WTC11 (cell line): ENCODE data around the gene SULF2. TPM values are rescaled to one million over a fixed set of nuclear protein-coding genes. Genes with fewer than 3 reads are reported as not detected.

ENCODE experiments used
- ATAC-seq: fragments of 200-7000 bp; cut with Tn5 transposase; 2 replicates; pipeline ENCODE4 v1.10.0; 2021; ENCODE audit warnings: mild to moderate bottlenecking, moderate library complexity
- CTCF ChIA-PET: fragments of 300-600 bp; sonication (Branson Sonifier 250); formaldehyde crosslinking; loops from one replicate; lab custom pipeline; 2021; ENCODE audit warnings: antibody characterized with exemption; lab: Charles Lee
- POLR2A ChIA-PET: fragments of 350-600 bp; sonication (Branson Sonifier 250); formaldehyde crosslinking; loops from one replicate; lab custom pipeline; 2021; ENCODE audit warnings: antibody characterized with exemption; lab: Charles Lee
- DNase-seq: peaks from one replicate; pipeline ENCODE4 v3.0.0; 2021; ENCODE audit warnings: low spot score
- H3K27ac Mint-ChIP-seq: 2 replicates; pipeline ENCODE4 v1.8.0; 2021; ENCODE audit warnings: mixed read lengths
- H3K27me3 Mint-ChIP-seq: 2 replicates; pipeline ENCODE4 v1.8.0; 2021; ENCODE audit warnings: low read depth, mild to moderate bottlenecking, moderate library complexity, mixed read lengths
- H3K36me3 Mint-ChIP-seq: 2 replicates; pipeline ENCODE4 v1.8.0; 2021; ENCODE audit warnings: mixed read lengths
- H3K4me1 Mint-ChIP-seq: 2 replicates; pipeline ENCODE4 v1.8.0; 2022; ENCODE audit warnings: mixed read lengths
- H3K4me3 Mint-ChIP-seq: 2 replicates; pipeline ENCODE4 v1.8.0; 2021; ENCODE audit warnings: mild to moderate bottlenecking, moderate library complexity, mixed read lengths
- H3K9me3 Mint-ChIP-seq: 2 replicates; pipeline ENCODE4 v1.8.0; 2021; ENCODE audit warnings: mixed read lengths
- ATF3 ChIP-seq: sonication (generic); formaldehyde crosslinking; conservative IDR thresholded peaks from 2 replicates; pipeline ENCODE4 v1.8.1; 2022; ENCODE audit warnings: mild to moderate bottlenecking, missing genetic modification reagents
- CREB1 ChIP-seq: sonication (generic); formaldehyde crosslinking; IDR thresholded peaks from 2 replicates; pipeline ENCODE4 v1.8.0; 2023; ENCODE audit warnings: mild to moderate bottlenecking, missing genetic modification reagents
- ELF4 ChIP-seq: sonication (generic); formaldehyde crosslinking; IDR thresholded peaks from 2 replicates; pipeline ENCODE4 v1.8.1; 2022; ENCODE audit warnings: low read depth, mild to moderate bottlenecking, moderate library complexity, missing genetic modification reagents
- EMX1 ChIP-seq: fragments of 250-450 bp; sonication (Bioruptor Pico); IDR thresholded peaks from 2 replicates; pipeline ENCODE4 v1.8.0; 2021; ENCODE audit warnings: mild to moderate bottlenecking
- ESRRA ChIP-seq: sonication (generic); formaldehyde crosslinking; IDR thresholded peaks from 2 replicates; pipeline ENCODE4 v1.8.1; 2022; ENCODE audit warnings: mild to moderate bottlenecking, missing genetic modification reagents, borderline replicate concordance
- ETV6 ChIP-seq: sonication (generic); formaldehyde crosslinking; IDR thresholded peaks from 2 replicates; pipeline ENCODE4 v1.8.1; 2022; ENCODE audit warnings: mild to moderate bottlenecking, missing genetic modification reagents
- FOXJ3 ChIP-seq: sonication (generic); formaldehyde crosslinking; IDR thresholded peaks from 2 replicates; pipeline ENCODE4 v1.9.0; 2021; ENCODE audit warnings: missing genetic modification reagents, mild to moderate bottlenecking, borderline replicate concordance
- GTF2I ChIP-seq: fragments of 250-450 bp; sonication (Bioruptor Pico); conservative IDR thresholded peaks from 2 replicates; pipeline ENCODE4 v1.4.0; 2021; ENCODE audit warnings: mild to moderate bottlenecking
- IRF1 ChIP-seq: sonication (generic); formaldehyde crosslinking; IDR thresholded peaks from 2 replicates; pipeline ENCODE4 v1.8.0; 2023; ENCODE audit warnings: missing genetic modification reagents
- IRF2 ChIP-seq: sonication (generic); formaldehyde crosslinking; IDR thresholded peaks from 2 replicates; pipeline ENCODE4 v1.8.0; 2022; ENCODE audit warnings: low read depth, missing genetic modification reagents, borderline replicate concordance
- KAT7 ChIP-seq: sonication (generic); formaldehyde crosslinking; IDR thresholded peaks from 2 replicates; pipeline ENCODE4 v1.8.1; 2023; ENCODE audit warnings: missing genetic modification reagents, mild to moderate bottlenecking, borderline replicate concordance
- MLX ChIP-seq: sonication (generic); formaldehyde crosslinking; IDR thresholded peaks from 2 replicates; pipeline ENCODE4 v1.8.1; 2023; ENCODE audit warnings: mild to moderate bottlenecking, missing genetic modification reagents, moderate library complexity
- MYBL2 ChIP-seq: sonication (generic); formaldehyde crosslinking; IDR thresholded peaks from 2 replicates; pipeline ENCODE4 v1.8.1; 2023; ENCODE audit warnings: mild to moderate bottlenecking, moderate library complexity, missing genetic modification reagents
- NR1H2 ChIP-seq: sonication (generic); formaldehyde crosslinking; IDR thresholded peaks from 2 replicates; pipeline ENCODE4 v1.9.0; 2021; ENCODE audit warnings: mild to moderate bottlenecking, moderate library complexity, missing genetic modification reagents
- RORB ChIP-seq: fragments of 250-450 bp; sonication (Bioruptor Pico); IDR thresholded peaks from 2 replicates; pipeline ENCODE4 v1.9.0; 2021; ENCODE audit warnings: mild to moderate bottlenecking
- USF1 ChIP-seq: sonication (generic); formaldehyde crosslinking; IDR thresholded peaks from 2 replicates; pipeline ENCODE4 v1.8.0; 2022; ENCODE audit warnings: mild to moderate bottlenecking, missing genetic modification reagents
- ZNF138 ChIP-seq: sonication (generic); formaldehyde crosslinking; conservative IDR thresholded peaks from 2 replicates; pipeline ENCODE4 v1.8.1; 2022; ENCODE audit warnings: mild to moderate bottlenecking, moderate library complexity, missing genetic modification reagents
- ZNF425 ChIP-seq: fragments of 250-450 bp; sonication (Bioruptor Pico); conservative IDR thresholded peaks from 2 replicates; pipeline ENCODE4 v1.9.0; 2021; ENCODE audit warnings: mild to moderate bottlenecking
- ZNF512 ChIP-seq: sonication (generic); formaldehyde crosslinking; IDR thresholded peaks from 2 replicates; pipeline ENCODE4 v1.8.1; 2022; ENCODE audit warnings: missing genetic modification reagents, borderline replicate concordance
- total RNA-seq: library from RNA; stranded (reverse); gene quantifications from 3 replicates; pipeline ENCODE4 v1.2.3, GENCODE V29; 2021

Gene SULF2
- total RNA-seq, 1 experiment from 2014 or later: 36.0 TPM

GRCh38 chr20:47791084-47791599 is 5.9 kb upstream of the SULF2 start (continued):
- no peak for TF ChIP-seq GTF2I
- no peak for TF ChIP-seq RORB
- TF ChIP-seq ELF4 (CRISPR knock-in tag): no peak
- no peak for TF ChIP-seq USF1

- Mint-ChIP-seq H3K4me3 (no peak overlapping the region), H3K9me3 (no peaks in the 10 kb centered on the region), H3K36me3 (no peaks in the 10 kb centered on the region), H3K4me1 (peaks cover 25% of the 10 kb centered on the region), H3K27ac (no peak overlapping the region), H3K27me3 (peaks cover 18% of the 10 kb centered on the region)
- no peak for ATAC-seq
- ChIA-PET POLR2A (no interaction called here), CTCF (no interaction called here)
- TF ChIP-seq MYBL2 (CRISPR knock-in tag) (no peak), FOXJ3 (CRISPR knock-in tag) (no peak), ZNF138 (CRISPR knock-in tag) (no peak), MLX (CRISPR knock-in tag) (no peak), ATF3 (no peak), NR1H2 (CRISPR knock-in tag) (no peak), ZNF425 (CRISPR knock-in tag) (no peak), GTF2I (no peak), KAT7 (no peak), USF1 (no peak), ESRRA (CRISPR knock-in tag) (no peak), IRF1 (CRISPR knock-in tag) (no peak)
- DNase-seq: no peak
These were observed 5.3 kb upstream of the SULF2 start for GRCh38 chr20:47790580-47790965.

GRCh38 chr20:47789764-47790579 is 4.7 kb upstream of the SULF2 start:
- TF ChIP-seq CREB1 (no peak), ZNF512 (CRISPR knock-in tag) (no peak), RORB (no peak), EMX1 (no peak), NR1H2 (CRISPR knock-in tag) (no peak), IRF2 (no peak), ETV6 (no peak), ZNF425 (CRISPR knock-in tag) (no peak)
- Mint-ChIP-seq H3K27ac (no peak overlapping the region), H3K4me3 (no peak overlapping the region), H3K9me3 (no peaks in the 10 kb centered on the region), H3K36me3 (no peaks in the 10 kb centered on the region), H3K27me3 (peaks cover 18% of the 10 kb centered on the region), H3K4me1 (peaks cover 25% of the 10 kb centered on the region)
- ChIA-PET POLR2A (no interaction called here), CTCF (no interaction called here)
- DNase-seq (no peak), ATAC-seq (no peak)
